GM12878 (cell line): ENCODE measurements around the gene PTPRN2. TPM values are rescaled to one million over a fixed set of nuclear protein-coding genes. Genes with fewer than 3 reads are reported as not detected.

Source experiments
- ATAC-seq: fragments of 200-7000 bp; cut with Tn5 transposase; 3 replicates; pipeline ENCODE4 v1.9.1; 2020; ENCODE audit warnings: mild to moderate bottlenecking, moderate library complexity
- BruUV-seq: library from RNA; stranded (reverse); fragments of 400-500 nt; replicated peaks from 2 replicates; lab custom pipeline; 2021; lab: Mats Ljungman, UMichigan
- CTCF ChIA-PET: fragments of 300-600 bp; sonication (Branson Sonifier 250); formaldehyde crosslinking; extraction: SDS; loops from one replicate; lab custom pipeline; 2021; ENCODE audit warnings: inconsistent platforms; lab: Yijun Ruan, JAX
- POLR2A ChIA-PET: fragments of 350-600 bp; formaldehyde crosslinking; extraction: SDS; loops from one replicate; lab custom pipeline; 2021; ENCODE audit warnings: inconsistent platforms; lab: Charles Lee
- RAD21 ChIA-PET: fragments of 300-600 bp; sonication (Branson Sonifier 250); formaldehyde crosslinking; loops from one replicate; lab custom pipeline; 2023; ENCODE audit warnings: antibody characterized with exemption; ENCODE audit not compliant: unreplicated experiment; lab: Charles Lee
- SMC1A ChIA-PET: fragments of 300-600 bp; sonication (Branson Sonifier 250); formaldehyde crosslinking; loops from one replicate; lab custom pipeline; 2023; ENCODE audit not compliant: unreplicated experiment, uncharacterized antibody; lab: Charles Lee
- DNase-seq: peaks from one replicate; pipeline ENCODE4 v3.0.0-alpha.2; 2011; ENCODE audit warnings: low read depth, low spot score
- FAIRE-seq: peaks from 3 replicates; lab custom pipeline; 2011; peaks lifted over from hg19 to GRCh38; lab: Jason Lieb, UNC
- H2AFZ ChIP-seq: 2 replicates; pipeline ENCODE4 v1.6.0; 2011; ENCODE audit warnings: low read depth, low read length, control low read depth; ENCODE audit not compliant: control insufficient read depth
- H3K27ac ChIP-seq: 2 replicates; pipeline ENCODE4 v1.5.1; 2011; ENCODE audit warnings: control low read depth; ENCODE audit not compliant: control insufficient read depth, insufficient read depth
- H3K27me3 ChIP-seq, 2 experiments: replicated peaks in 1 of 2; 2 replicates each; pipeline versions ENCODE4 v1.6.0 to v1.6.1; 2011; ENCODE audit warnings: low read length in 1 of 2; ENCODE audit not compliant: control insufficient read depth in 2 of 2, insufficient read depth in 2 of 2
- H3K36me3 ChIP-seq, 2 experiments: 2 replicates each; pipeline ENCODE4 v1.5.1; 2011; ENCODE audit warnings: low read length in 1 of 2; ENCODE audit not compliant: control insufficient read depth in 2 of 2, insufficient read depth in 2 of 2
- H3K4me1 ChIP-seq: 2 replicates; pipeline ENCODE4 v1.6.1; 2011; ENCODE audit warnings: mild to moderate bottlenecking, low read length, moderate library complexity, mixed read lengths; ENCODE audit not compliant: control insufficient read depth, insufficient read depth
- H3K4me2 ChIP-seq: 2 replicates; pipeline ENCODE4 v1.6.0; 2011; ENCODE audit warnings: control low read depth; ENCODE audit not compliant: control insufficient read depth, insufficient read depth
- H3K4me3 ChIP-seq: fragments of 200-600 bp; sonication (generic); 2 replicates; pipeline ENCODE4 v1.5.1; 2016
- H3K79me2 ChIP-seq: 2 replicates; pipeline ENCODE4 v1.6.0; 2011; ENCODE audit warnings: low read length; ENCODE audit not compliant: control insufficient read depth, insufficient read depth
- H3K9ac ChIP-seq: 2 replicates; pipeline ENCODE4 v1.8.0; 2011; ENCODE audit warnings: low read length, control low read depth, mixed read lengths; ENCODE audit not compliant: control insufficient read depth, insufficient read depth
- H3K9me3 ChIP-seq: replicated peaks from 3 replicates; pipeline ENCODE4 v1.5.1; 2011; ENCODE audit warnings: mild to moderate bottlenecking, low read length; ENCODE audit not compliant: control insufficient read depth, insufficient read depth
- H4K20me1 ChIP-seq: 2 replicates; pipeline ENCODE4 v1.6.0; 2011; ENCODE audit not compliant: control insufficient read depth, insufficient read depth
- BACH1 ChIP-seq: fragments of 450-650 bp; IDR thresholded peaks from 2 replicates; pipeline ENCODE4 v1.6.1; 2017; ENCODE audit warnings: mild to moderate bottlenecking, borderline replicate concordance
- CHD2 ChIP-seq: IDR thresholded peaks from 2 replicates; pipeline ENCODE4 v1.6.1; 2011; ENCODE audit warnings: low read depth, low read length, improper control_type of control experiment, borderline replicate concordance
- EGR1 ChIP-seq, 2 experiments: IDR thresholded peaks; 1 replicate in 1 of 2; 2 replicates in 1 of 2; pipeline ENCODE4 v1.6.1; 2011 to 2012; ENCODE audit warnings: low read depth in 2 of 2, low read length in 2 of 2, borderline replicate concordance in 1 of 2, mild to moderate bottlenecking in 1 of 2, moderate library complexity in 1 of 2
- HDGF ChIP-seq: fragments of 450-650 bp; IDR thresholded peaks from 2 replicates; pipeline ENCODE4 v1.6.1; 2016; ENCODE audit warnings: antibody characterized with exemption
- KAT2A ChIP-seq: conservative IDR thresholded peaks from 2 replicates; pipeline ENCODE4 v1.6.1; 2011; ENCODE audit warnings: low read depth, low read length; ENCODE audit not compliant: control insufficient read depth
- MAX ChIP-seq: IDR thresholded peaks from 2 replicates; pipeline ENCODE4 v1.6.1; 2012; ENCODE audit warnings: low read depth, low read length, improper control_type of control experiment
- NFYA ChIP-seq: IDR thresholded peaks from 2 replicates; pipeline ENCODE4 v1.6.1; 2011; ENCODE audit warnings: low read depth, mild to moderate bottlenecking, low read length, improper control_type of control experiment, borderline replicate concordance
- NRF1 ChIP-seq: conservative IDR thresholded peaks from 2 replicates; pipeline ENCODE4 v1.6.1; 2011; ENCODE audit warnings: mild to moderate bottlenecking, low read depth, low read length, improper control_type of control experiment
- POLR2AphosphoS2 ChIP-seq: IDR thresholded peaks from 2 replicates; pipeline ENCODE4 v1.6.1; 2011; ENCODE audit warnings: low read depth, mild to moderate bottlenecking, low read length, improper control_type of control experiment, moderate library complexity
- SREBF1 ChIP-seq: IDR thresholded peaks from 2 replicates; pipeline ENCODE4 v1.6.1; 2012; ENCODE audit warnings: mild to moderate bottlenecking, low read length
- SRF ChIP-seq, 2 experiments: IDR thresholded peaks; 2 replicates each; pipeline ENCODE4 v1.6.1; 2011; ENCODE audit warnings: low read depth in 2 of 2, low read length in 2 of 2, mild to moderate bottlenecking in 1 of 2, moderate library complexity in 1 of 2
- SUZ12 ChIP-seq: fragments of 200-600 bp; sonication (generic); IDR thresholded peaks from one replicate; pipeline ENCODE4 v1.6.1; 2018; ENCODE audit warnings: antibody characterized with exemption, mild to moderate bottlenecking; ENCODE audit not compliant: unreplicated experiment
- TCF7 ChIP-seq: IDR thresholded peaks from 2 replicates; pipeline ENCODE4 v1.6.1; 2014; ENCODE audit warnings: antibody characterized with exemption, borderline replicate concordance
- ZNF207 ChIP-seq: fragments of 450-650 bp; IDR thresholded peaks from 2 replicates; pipeline ENCODE4 v1.6.1; 2014; ENCODE audit warnings: antibody characterized with exemption, mild to moderate bottlenecking, borderline replicate concordance
- WGBS: methylation state at CpG from one replicate; pipeline ENCODE4 v1.1.6; 2016; ENCODE audit warnings: low lambda C conversion rate; ENCODE audit not compliant: insufficient replicate concordance, insufficient coverage; ENCODE audit errors: missing lambda C conversion rate; 5-methylcytosine and 5-hydroxymethylcytosine counted together
- in situ Hi-C: fragments of 300-500 bp; cut with MboI; formaldehyde crosslinking; loops from 9 replicates; pipeline ENCODE4 v1.14.3; 2018; ENCODE audit warnings: mixed read lengths
- intact Hi-C: fragments of 100-400 bp; cut with micrococcal nuclease; formaldehyde crosslinking; loops from one replicate; pipeline ENCODE4 v1.14.2; 2022; ENCODE audit not compliant: unreplicated experiment
- polyA plus RNA-seq, 11 experiments: library from polyadenylated mRNA; depleted of rRNA in 4 of 11; unstranded in 6 of 11; stranded (reverse) in 5 of 11; fragments of >200 nt; fragmentation: Nextera tagmentation in 4 of 11; fragmentation: Illumina TruSeq in 1 of 11; extraction: Ambion mirVana in 4 of 11; extraction: Trizol in 1 of 11; gene quantifications; 1 replicate in 1 of 11; 2 replicates in 10 of 11; pipeline versions ENCODE4 v1.2.1 to v1.2.3, GENCODE V29; 2011 to 2016; ENCODE audit warnings: inconsistent platforms in 2 of 11, missing spikeins in 2 of 11, low read depth in 1 of 11
- total RNA-seq, 4 experiments: library from RNA; depleted of rRNA in 3 of 4; stranded (reverse); fragments of >200 nt in 3 of 4; fragmentation: Illumina TruSeq in 1 of 4; extraction: Trizol in 1 of 4; gene quantifications; 2 replicates each; pipeline versions ENCODE4 v1.2.1 to v1.2.3, GENCODE V29; 2013 to 2021

The PTPRN2 gene
- total and polyA plus RNA-seq, 10 of the 15 experiments (the other 5 are each of a cell fraction or from before 2014, with no cell fraction given) = 5.4 TPM; not detected in 9

GRCh38 chr7:158499082-158499455 is 88.6 kb downstream of the PTPRN2 start:
- H3K36me3 ChIP-seq = no peaks in the 10 kb centered on the region
- no peak overlapping the region for H3K27ac ChIP-seq
- H4K20me1 ChIP-seq = no peaks in the 10 kb centered on the region
- H3K4me3 ChIP-seq = no peak overlapping the region
- no TSS peak for BruUV-seq
- no peak for ATAC-seq
- intact Hi-C loops (no loop called here), in situ Hi-C loops (no loop called here)
- CTCF ChIA-PET = no interaction called here
- RAD21 ChIA-PET = interaction anchor here (0.6 to 1.0 kb wide), 2 partner anchors 335 to 478 kb away, joined by 3 read pairs; no protein-coding TSS in a partner anchor
- no peak overlapping the region for H3K9ac ChIP-seq
- H2AFZ ChIP-seq = no peak overlapping the region
- no peaks in the 10 kb centered on the region for H3K27me3 ChIP-seq
- FAIRE-seq = no peak
- H3K4me2 ChIP-seq = no peak overlapping the region
- H3K79me2 ChIP-seq = no peaks in the 10 kb centered on the region
- no peak for DNase-seq
- SMC1A ChIA-PET = interaction anchor here (0.5 kb wide), 1 partner anchor 249 kb away, joined by 4 read pairs; no protein-coding TSS in a partner anchor
- TF ChIP-seq KAT2A = no peak
- TF ChIP-seq SUZ12 = no peak
- TF ChIP-seq TCF7 = no peak
- TF ChIP-seq CHD2 = no peak
- TF ChIP-seq NFYA = no peak
- TF ChIP-seq NRF1 = no peak
- no peak for TF ChIP-seq BACH1
- no peak for TF ChIP-seq HDGF
- TF ChIP-seq SREBF1 = no peak
- TF ChIP-seq MAX = no peak
- TF ChIP-seq ZNF207 = no peak
- no peak for TF ChIP-seq EGR1 (IDR thresholded peaks at IDR 0.05; ENCODE audit: borderline replicate concordance in 1 of 2, low read depth in 2 of 2, low read length in 2 of 2)
- no peak for TF ChIP-seq POLR2AphosphoS2
- TF ChIP-seq SRF (IDR thresholded peaks at IDR 0.05; ENCODE audit: low read depth in 2 of 2, low read length in 2 of 2) = no peak
- 66% methylated on average over 4 of the region's 4 CpGs for WGBS
- no peaks in the 10 kb centered on the region for H3K4me1 ChIP-seq
- no peaks in the 10 kb centered on the region for H3K9me3 ChIP-seq
- POLR2A ChIA-PET = no interaction called here
